Body of pancreas (tissue), 4 donors: ENCODE data around the gene ESRRG. TPM values are rescaled to one million over a fixed set of nuclear protein-coding genes. Genes with fewer than 3 reads are reported as not detected.

Experiments
- ATAC-seq: fragments of 150-250 bp; one replicate; pipeline ENCODE4 v1.9.1; 2016
- DNase-seq, 4 donors: peaks; one replicate each; pipeline ENCODE4 v3.0.0-alpha.2; 2019
- H3K27ac ChIP-seq, 4 donors: fragments of 200-600 bp; sonication (generic); 1 replicate in 3 of 4; 2 replicates in 1 of 4; pipeline versions ENCODE4 v1.5.1 to v1.6.1; 2016 to 2019; ENCODE audit warnings: mild to moderate bottlenecking in 1 of 4, mixed read lengths in 1 of 4, moderate library complexity in 1 of 4
- H3K27me3 ChIP-seq, 2 donors: fragments of 200-600 bp; sonication (generic); one replicate each; pipeline ENCODE4 v1.6.0; 2016; ENCODE audit warnings: mild to moderate bottlenecking in 1 of 2
- H3K36me3 ChIP-seq, 2 donors: fragments of 200-600 bp; sonication (generic); replicated peaks in 1 of 2; 2 replicates each; pipeline ENCODE4 v1.5.1; 2016; ENCODE audit warnings: low read depth in 2 of 2; ENCODE audit not compliant: insufficient read depth in 1 of 2
- H3K4me1 ChIP-seq: fragments of 200-600 bp; sonication (generic); one replicate; pipeline ENCODE4 v1.6.0; 2016
- H3K4me3 ChIP-seq, 2 donors: fragments of 200-600 bp; sonication (generic); 1 replicate in 1 of 2; 2 replicates in 1 of 2; pipeline ENCODE4 v1.5.1; 2016 to 2019
- H3K9me3 ChIP-seq, 3 donors: fragments of 200-600 bp; sonication (generic); 1 replicate in 2 of 3; 2 replicates in 1 of 3; pipeline ENCODE4 v1.5.1; 2016
- CTCF ChIP-seq, 7 experiments: fragments of 450-650 bp in 4 of 7; fragments of 200-600 bp in 3 of 7; sonication (generic) in 3 of 7; IDR thresholded peaks; one replicate each; pipeline ENCODE4 v1.5.1; 2016 to 2019; ENCODE audit warnings: antibody characterized with exemption in 7 of 7
- POLR2A ChIP-seq, 3 donors: fragments of 450-650 bp; IDR thresholded peaks; one replicate each; pipeline ENCODE4 v1.6.1; 2016; ENCODE audit warnings: antibody characterized with exemption in 3 of 3, mild to moderate bottlenecking in 2 of 3
- WGBS, 2 donors: methylation state at CpG; one replicate each; pipeline ENCODE4 v1.1.5; 2017; 5-methylcytosine and 5-hydroxymethylcytosine counted together
- intact Hi-C: fragments of 100-400 bp; cut with DNase I; formaldehyde crosslinking; loops from one replicate; pipeline ENCODE4 v1.15.1; 2023
- total RNA-seq, 2 donors: library from RNA; depleted of rRNA; stranded (reverse); fragments of >200 nt; gene quantifications; one replicate each; pipeline ENCODE4 v1.1.0, GENCODE V29; 2016

ESRRG gene
- total RNA-seq, 2 donors from 2014 or later: 13.5 to 18.7 TPM

- 37% methylated on average over 2 of the region's 2 CpGs for WGBS, 2 donors
- intact Hi-C loops: no loop called here
- peak in 3 of 7 experiments; percentile 6 to 22 (median 13) for TF ChIP-seq CTCF (IDR thresholded peaks at IDR 0.05)
- TF ChIP-seq POLR2A (IDR thresholded peaks at IDR 0.05): no peak
These were observed 19.4 kb upstream of the ESRRG start for GRCh38 chr1:216742625-216743024.

GRCh38 chr1:216740331-216740730 is 17.1 kb upstream of the ESRRG start:
- 50 to 54% methylated on average over 2 of the region's 2 CpGs for WGBS, 2 donors
- DNase-seq: no peak
- no peaks in the 10 kb centered on the region for H3K36me3 ChIP-seq
- intact Hi-C loops: no loop called here
- TF ChIP-seq POLR2A (IDR thresholded peaks at IDR 0.05) (no peak), CTCF (IDR thresholded peaks at IDR 0.05) (no peak)
- H3K9me3 ChIP-seq: no peaks in the 10 kb centered on the region
- no peak overlapping the region for H3K27ac ChIP-seq
- no peaks in the 10 kb centered on the region for H3K27me3 ChIP-seq
- no peak overlapping the region for H3K4me3 ChIP-seq
- ATAC-seq: no peak
- H3K4me1 ChIP-seq: no peaks in the 10 kb centered on the region

More at GRCh38 chr1:216742625-216743024, 19.4 kb upstream of the ESRRG start:
- H3K4me3 ChIP-seq: no peak overlapping the region
- DNase-seq (no peak), ATAC-seq (no peak)
- no peaks in the 10 kb centered on the region for H3K27me3 ChIP-seq
- H3K27ac ChIP-seq: no peak overlapping the region
- no peaks in the 10 kb centered on the region for H3K4me1 ChIP-seq
- H3K9me3 ChIP-seq: no peaks in the 10 kb centered on the region
- H3K36me3 ChIP-seq: no peaks in the 10 kb centered on the region

- Histone ChIP-seq H3K9me3 (no peaks in the 10 kb centered on the region), H3K4me1 (no peaks in the 10 kb centered on the region), H3K27ac (no peak overlapping the region), H3K27me3 (no peaks in the 10 kb centered on the region), H3K4me3 (no peak overlapping the region), H3K36me3 (no peaks in the 10 kb centered on the region)
- TF ChIP-seq POLR2A (IDR thresholded peaks at IDR 0.05) (no peak), CTCF (IDR thresholded peaks at IDR 0.05) (no peak)
- intact Hi-C loops: no loop called here
- WGBS, 2 donors: 28 to 42% methylated on average over 5 of the region's 5 CpGs
- DNase-seq: no peak
- ATAC-seq: no peak
These were observed 16.6 kb upstream of the ESRRG start for GRCh38 chr1:216739793-216740192.

GRCh38 chr1:216732121-216732520 is 8.9 kb upstream of the ESRRG start:
- Histone ChIP-seq H3K9me3 (no peaks in the 10 kb centered on the region), H3K4me3 (no peak overlapping the region), H3K36me3 (no peaks in the 10 kb centered on the region), H3K27me3 (no peaks in the 10 kb centered on the region), H3K4me1 (no peaks in the 10 kb centered on the region), H3K27ac (no peak overlapping the region)
- ATAC-seq (no peak), DNase-seq (no peak)
- 68 to 73% methylated on average over 4 of the region's 4 CpGs for WGBS, 2 donors
- TF ChIP-seq CTCF (IDR thresholded peaks at IDR 0.05) (no peak), POLR2A (IDR thresholded peaks at IDR 0.05) (no peak)
- intact Hi-C loops: no loop called here

- 72 to 82% methylated on average over 6 of the region's 6 CpGs for WGBS, 2 donors
These were observed 8.3 kb upstream of the ESRRG start for GRCh38 chr1:216731562-216731961.

More at GRCh38 chr1:216731562-216731961, 8.3 kb upstream of the ESRRG start:
- H3K4me3 ChIP-seq: no peak overlapping the region
- H3K27ac ChIP-seq: no peak overlapping the region
- DNase-seq (no peak), ATAC-seq (no peak)
- H3K9me3 ChIP-seq: no peaks in the 10 kb centered on the region
- intact Hi-C loops: no loop called here
- no peaks in the 10 kb centered on the region for H3K36me3 ChIP-seq
- H3K27me3 ChIP-seq: no peaks in the 10 kb centered on the region
- H3K4me1 ChIP-seq: no peaks in the 10 kb centered on the region
- TF ChIP-seq POLR2A (IDR thresholded peaks at IDR 0.05) (no peak), CTCF (IDR thresholded peaks at IDR 0.05) (no peak)
